Loucy (cell line): ENCODE measurements around the gene CLDN22.

Experiments used
- CTCF ChIP-seq: fragments of 200-600 bp; sonication (generic); conservative IDR thresholded peaks from 2 replicates; pipeline ENCODE4 v1.5.1; 2014; ENCODE audit warnings: mild to moderate bottlenecking, antibody characterized with exemption, low read length
- EZH2phosphoT487 ChIP-seq: fragments of 200-600 bp; IDR thresholded peaks from 2 replicates; pipeline ENCODE4 v1.6.1; 2018; ENCODE audit warnings: antibody characterized with exemption, mild to moderate bottlenecking, moderate library complexity, borderline replicate concordance

GRCh38 chr4:183304067-183304466 is 16.0 kb downstream of the CLDN22 start:
- no peak for TF ChIP-seq CTCF
- TF ChIP-seq EZH2phosphoT487, result no peak
